OCI-LY7 (cell line): ENCODE measurements around the gene PWP1. TPM values are rescaled to one million over a fixed set of nuclear protein-coding genes. Genes with fewer than 3 reads are reported as not detected.

Source experiments
- Bru-seq: library from RNA; stranded (reverse); fragments of 400-500 nt; gene quantifications from one replicate; lab custom pipeline; 2021; lab: Mats Ljungman, UMichigan
- BruChase-seq, 2 experiments: library from RNA; stranded (reverse); fragments of 400-500 nt; gene quantifications; one replicate each; lab custom pipeline; 2021; lab: Mats Ljungman, UMichigan
- BruUV-seq: library from RNA; stranded (reverse); fragments of 400-500 nt; replicated peaks from 2 replicates; lab custom pipeline; 2021; lab: Mats Ljungman, UMichigan
- CTCF ChIA-PET: fragments of 300-600 bp; sonication (Branson Sonifier 250); formaldehyde crosslinking; loops from one replicate; lab custom pipeline; 2022; ENCODE audit warnings: antibody characterized with exemption; ENCODE audit not compliant: unreplicated experiment; lab: Charles Lee
- POLR2A ChIA-PET: fragments of 300-600 bp; sonication (Branson Sonifier 250); formaldehyde crosslinking; loops from one replicate; lab custom pipeline; 2022; ENCODE audit warnings: antibody characterized with exemption; lab: Charles Lee
- DNase-seq: peaks from one replicate; pipeline ENCODE4 v3.0.0-alpha.2; 2015; ENCODE audit warnings: low spot score
- H2AFZ ChIP-seq: fragments of 200-600 bp; sonication (generic), shearing (Covaris generic); 2 replicates; pipeline ENCODE4 v1.6.1; 2014; ENCODE audit warnings: mild to moderate bottlenecking, antibody characterized with exemption, low read length, moderate library complexity
- H3K27ac ChIP-seq: fragments of 200-600 bp; sonication (generic); 2 replicates; pipeline ENCODE4 v1.5.1; 2014; ENCODE audit warnings: mixed run types, low read depth, mild to moderate bottlenecking, moderate library complexity, low read length, inconsistent platforms; ENCODE audit not compliant: poor library complexity, severe bottlenecking
- H3K36me3 ChIP-seq: fragments of 200-600 bp; sonication (generic); 2 replicates; pipeline ENCODE4 v1.6.1; 2014; ENCODE audit warnings: mild to moderate bottlenecking, antibody characterized with exemption, low read length, moderate library complexity, mixed read lengths; ENCODE audit not compliant: insufficient read depth
- H3K4me1 ChIP-seq: fragments of 200-600 bp; sonication (generic); 2 replicates; pipeline ENCODE4 v1.5.1; 2014; ENCODE audit warnings: mild to moderate bottlenecking, low read length; ENCODE audit not compliant: insufficient read depth, poor library complexity, severe bottlenecking
- H3K4me2 ChIP-seq: fragments of 200-600 bp; sonication (generic); 2 replicates; pipeline ENCODE4 v1.6.1; 2014; ENCODE audit warnings: mild to moderate bottlenecking, low read length
- H3K4me3 ChIP-seq: fragments of 200-600 bp; sonication (generic); 2 replicates; pipeline ENCODE4 v1.5.1; 2014; ENCODE audit warnings: mild to moderate bottlenecking, low read depth, low read length; ENCODE audit not compliant: poor library complexity, severe bottlenecking
- H3K79me2 ChIP-seq: fragments of 200-600 bp; sonication (generic); 2 replicates; pipeline ENCODE4 v1.6.1; 2016; ENCODE audit warnings: low read depth, mild to moderate bottlenecking, low read length, moderate library complexity, mixed read lengths; ENCODE audit not compliant: insufficient read depth
- H3K9me2 ChIP-seq: fragments of 200-600 bp; sonication (generic); 2 replicates; pipeline ENCODE4 v1.6.1; 2016; ENCODE audit warnings: mild to moderate bottlenecking, low read length, mixed read lengths; ENCODE audit not compliant: insufficient read depth
- H3K9me3 ChIP-seq: fragments of 200-600 bp; sonication (generic); 2 replicates; pipeline ENCODE4 v1.6.1; 2014; ENCODE audit warnings: mild to moderate bottlenecking, mixed run types, low read length, mixed read lengths
- H4K20me1 ChIP-seq: fragments of 200-600 bp; sonication (generic); 2 replicates; pipeline ENCODE4 v1.6.1; 2014; ENCODE audit warnings: mild to moderate bottlenecking, antibody characterized with exemption, low read length, moderate library complexity, mixed read lengths; ENCODE audit not compliant: insufficient read depth
- CTCF ChIP-seq: fragments of 200-600 bp; sonication (generic); conservative IDR thresholded peaks from 2 replicates; pipeline ENCODE4 v1.5.1; 2014; ENCODE audit warnings: mild to moderate bottlenecking, antibody characterized with exemption, low read length, moderate library complexity, mixed read lengths
- EZH2phosphoT487 ChIP-seq: fragments of 200-600 bp; sonication (generic); IDR thresholded peaks from 2 replicates; pipeline ENCODE4 v1.6.1; 2018; ENCODE audit warnings: low read depth, borderline replicate concordance, mild to moderate bottlenecking, mixed run types, antibody characterized with exemption, low read length, moderate library complexity, mixed read lengths
- intact Hi-C: fragments of 100-400 bp; cut with micrococcal nuclease; formaldehyde crosslinking; loops from one replicate; pipeline ENCODE4 v1.10.0; 2022; ENCODE audit not compliant: unreplicated experiment
- long read RNA-seq: library from polyadenylated mRNA; stranded (forward); transcript quantifications from one replicate; pipeline ENCODE4 v2.0.0, GENCODE V29; 2022
- total RNA-seq, 2 experiments: library from RNA; depleted of rRNA in 1 of 2; stranded (reverse); fragments of >200 nt in 1 of 2; shearing (Covaris generic) in 1 of 2; gene quantifications; 2 replicates each; pipeline ENCODE4 v1.2.3, GENCODE V29; 2014 to 2022

Gene PWP1
- total RNA-seq (2014; rRNA removed; shearing (Covaris generic)), result 28.2 and 46.1 TPM in 2 replicates
- 39.8 and 44.5 TPM in 2 replicates for total RNA-seq (2022)
- Bru-seq, nascent RNA, result percentile 87 among the genes with signal in this experiment
- percentile 79 among the genes with signal in this experiment for BruChase-seq, experiment 1, labeled RNA remaining after a 6-hour chase
- percentile 84 among the genes with signal in this experiment for BruChase-seq, experiment 2, labeled RNA remaining after a 2-hour chase
- long read RNA-seq, transcript PWP1-201 (15 exons, 2,621 nt), result major isoform, 81 of 100 reads
- long read RNA-seq, partial matches to known transcripts, result 5 of 100 reads
- long read RNA-seq, other reads (novel, unspliced or antisense), result 14 of 100 reads

GRCh38 chr12:107685360-107686248 lies at the start of gene PWP1:
Gene PWP1, plus strand, starts transcription at chr12:107685799. Its CDS starts 101 bp downstream, at chr12:107685900.
- Histone ChIP-seq H3K4me1 (peaks cover 19% of the 10 kb centered on the region), H3K27ac (peak within 1 kb of the TSS; percentile 44), H3K9me3 (0 out of 2 replicates have a peak, but pooled peaks cover 7% of the 10 kb centered on the region), H4K20me1 (0 out of 2 replicates have a peak, but pooled peaks cover 7% of the 10 kb centered on the region), H3K36me3 (peaks cover 32% of the 10 kb centered on the region), H3K79me2 (peaks cover 26% of the 10 kb centered on the region), H3K9me2 (no peaks in the 10 kb centered on the region), H3K4me3 (peak within 1 kb of the TSS; percentile 95), H3K4me2 (peak within 1 kb of the TSS; percentile 89), H2AFZ (peak within 1 kb of the TSS; percentile 91)
- intact Hi-C loops, result loop anchor here (5.0 kb wide), 1 partner anchor 77 kb away; the partner anchor contains the start of gene PRDM4
- ChIA-PET POLR2A (no interaction called here), CTCF (no interaction called here)
- peak; percentile 97 for DNase-seq
- BruUV-seq, result TSS peak; percentile 71
- TF ChIP-seq EZH2phosphoT487 (no peak), CTCF (no peak)

GRCh38 chr12:107641154-107641553 lies 44.4 kb upstream of the PWP1 start:
- no peak overlapping the region for H2AFZ ChIP-seq
- H3K27ac ChIP-seq, result no peak overlapping the region
- TF ChIP-seq EZH2phosphoT487, result no peak
- no peak for TF ChIP-seq CTCF
- H3K4me3 ChIP-seq, result no peak overlapping the region
- no peaks in the 10 kb centered on the region for H3K79me2 ChIP-seq
- POLR2A ChIA-PET, result no interaction called here
- intact Hi-C loops, result no loop called here
- no peaks in the 10 kb centered on the region for H3K9me3 ChIP-seq
- no peaks in the 10 kb centered on the region for H4K20me1 ChIP-seq
- no peaks in the 10 kb centered on the region for H3K4me1 ChIP-seq
- H3K4me2 ChIP-seq, result no peak overlapping the region
- BruUV-seq, result no TSS peak
- no peak for DNase-seq
- CTCF ChIA-PET, result no interaction called here
- no peaks in the 10 kb centered on the region for H3K36me3 ChIP-seq
- no peaks in the 10 kb centered on the region for H3K9me2 ChIP-seq
